HEK293 (cell line): ENCODE results near the gene MX1.
A peak's percentile ranks its signal among the peaks of the same experiment; 100 is the strongest.
"Not testable (repeated sequence)": the region's sequence is repeated elsewhere in the genome, so short reads cannot be mapped to it uniquely, and the experiment has no call there.

ENCODE experiments used
- CTCF ChIA-PET: fragments of 350-600 bp; formaldehyde crosslinking; extraction: SDS; loops from one replicate; lab custom pipeline; 2021; ENCODE audit warnings: antibody characterized with exemption; lab: Yijun Ruan, JAX
- POLR2A ChIA-PET: fragments of 300-600 bp; formaldehyde crosslinking; extraction: SDS; loops from one replicate; lab custom pipeline; 2020; ENCODE audit warnings: antibody characterized with exemption, inconsistent platforms; lab: Yijun Ruan, JAX
- H3K27ac ChIP-seq: fragments of 200-500 bp; sonication (Bioruptor generic); 2 replicates; pipeline ENCODE4 v1.5.1; 2014; ENCODE audit warnings: low read depth, low read length, control low read depth, inconsistent platforms; ENCODE audit errors: extremely low read depth
- H3K36me3 ChIP-seq, 2 experiments: fragments of 200-500 bp in 1 of 2; sonication (Bioruptor generic) in 1 of 2; 1 replicate in 1 of 2; 2 replicates in 1 of 2; pipeline ENCODE4 v1.5.1; 2014 to 2017; ENCODE audit warnings: inconsistent platforms in 2 of 2, low read length in 2 of 2; ENCODE audit not compliant: control insufficient read depth in 2 of 2, insufficient read depth in 1 of 2
- H3K4me1 ChIP-seq: fragments of 200-500 bp; sonication (Bioruptor generic); 2 replicates; pipeline ENCODE4 v1.5.1; 2014; ENCODE audit warnings: mild to moderate bottlenecking, low read length, inconsistent platforms; ENCODE audit not compliant: control insufficient read depth, insufficient read depth
- H3K4me3 ChIP-seq: 2 replicates; pipeline ENCODE4 v1.5.1; 2011; ENCODE audit warnings: low read depth, mild to moderate bottlenecking, control low read depth, low read length, moderate library complexity
- H3K9me3 ChIP-seq: fragments of 200-500 bp; sonication (Bioruptor generic); 2 replicates; pipeline ENCODE4 v1.5.1; 2014; ENCODE audit warnings: low read depth, low read length, inconsistent platforms; ENCODE audit not compliant: control insufficient read depth, insufficient read depth
- BCL6B ChIP-seq: fragments of 450-650 bp; formaldehyde crosslinking; IDR thresholded peaks from 2 replicates; pipeline ENCODE4 v1.5.1; 2017; ENCODE audit warnings: missing biosample characterization, missing genetic modification characterization
- GLI4 ChIP-seq: fragments of 450-650 bp; formaldehyde crosslinking; IDR thresholded peaks from 2 replicates; pipeline ENCODE4 v1.5.1; 2016; ENCODE audit warnings: missing biosample characterization, missing genetic modification characterization
- KLF8 ChIP-seq: fragments of 450-650 bp; formaldehyde crosslinking; IDR thresholded peaks from 2 replicates; pipeline ENCODE4 v1.5.1; 2016; ENCODE audit warnings: missing biosample characterization, missing genetic modification characterization
- MEIS1 ChIP-seq: sonication (generic); formaldehyde crosslinking; IDR thresholded peaks from 2 replicates; pipeline ENCODE4 v1.8.1; 2022; ENCODE audit warnings: missing genetic modification reagents, mild to moderate bottlenecking, borderline replicate concordance
- OSR2 ChIP-seq: fragments of 450-650 bp; formaldehyde crosslinking; IDR thresholded peaks from 2 replicates; pipeline ENCODE4 v1.5.1; 2016; ENCODE audit warnings: missing biosample characterization, missing genetic modification characterization
- PRDM1 ChIP-seq: fragments of 450-650 bp; formaldehyde crosslinking; IDR thresholded peaks from 2 replicates; pipeline ENCODE4; 2016; ENCODE audit warnings: missing biosample characterization, missing genetic modification characterization
- PRDM10 ChIP-seq: fragments of 450-650 bp; formaldehyde crosslinking; IDR thresholded peaks from 2 replicates; pipeline ENCODE4 v1.5.1; 2016; ENCODE audit warnings: missing biosample characterization, missing genetic modification characterization
- SETDB1 ChIP-seq: IDR thresholded peaks from one replicate; pipeline ENCODE4 v1.6.1; 2017; ENCODE audit warnings: mild to moderate bottlenecking, low read length, moderate library complexity, mixed read lengths; ENCODE audit not compliant: insufficient read length
- ZBTB26 ChIP-seq: fragments of 450-650 bp; formaldehyde crosslinking; optimal IDR thresholded peaks from 2 replicates; pipeline ENCODE3; 2016; ENCODE audit warnings: missing biosample characterization, mild to moderate bottlenecking, missing genetic modification characterization
- ZNF221 ChIP-seq: fragments of 450-650 bp; formaldehyde crosslinking; IDR thresholded peaks from 2 replicates; pipeline ENCODE4 v1.5.1; 2017; ENCODE audit warnings: missing biosample characterization, missing genetic modification characterization, borderline replicate concordance
- ZNF248 ChIP-seq: fragments of 450-650 bp; formaldehyde crosslinking; IDR thresholded peaks from 2 replicates; pipeline ENCODE4 v1.5.1; 2017; ENCODE audit warnings: missing biosample characterization, missing genetic modification characterization
- ZNF423 ChIP-seq: fragments of 450-650 bp; formaldehyde crosslinking; IDR thresholded peaks from 2 replicates; pipeline ENCODE4 v1.5.1; 2016; ENCODE audit warnings: missing biosample characterization, missing genetic modification characterization
- ZNF544 ChIP-seq: fragments of 450-650 bp; formaldehyde crosslinking; IDR thresholded peaks from 2 replicates; pipeline ENCODE4 v1.5.0; 2017; ENCODE audit warnings: missing biosample characterization, missing genetic modification characterization
- ZNF623 ChIP-seq: fragments of 450-650 bp; formaldehyde crosslinking; IDR thresholded peaks from 2 replicates; pipeline ENCODE4 v1.5.1; 2016; ENCODE audit warnings: missing biosample characterization, missing genetic modification characterization
- ZNF645 ChIP-seq: fragments of 450-650 bp; formaldehyde crosslinking; IDR thresholded peaks from 2 replicates; pipeline ENCODE4; 2016; ENCODE audit warnings: missing biosample characterization, missing genetic modification characterization
- ZNF776 ChIP-seq: fragments of 450-650 bp; formaldehyde crosslinking; IDR thresholded peaks from 2 replicates; pipeline ENCODE4 v1.5.0; 2017; ENCODE audit warnings: missing biosample characterization, missing genetic modification characterization, borderline replicate concordance
- ZNF843 ChIP-seq: fragments of 450-650 bp; formaldehyde crosslinking; IDR thresholded peaks from 2 replicates; pipeline ENCODE4 v1.5.1; 2016; ENCODE audit warnings: missing biosample characterization, missing genetic modification characterization
- ZSCAN23 ChIP-seq: fragments of 450-650 bp; formaldehyde crosslinking; IDR thresholded peaks from 2 replicates; pipeline ENCODE4 v1.5.1; 2016; ENCODE audit warnings: missing biosample characterization, missing genetic modification characterization

The MX1 gene

GRCh38 chr21:41411449-41412089, 14.5 kb upstream of the MX1 start:
- TF ChIP-seq BCL6B (tag by site-specific recombination) (no peak), ZNF843 (no peak), GLI4 (tag by site-specific recombination) (no peak), MEIS1 (CRISPR knock-in tag) (no peak), ZNF248 (tag by site-specific recombination) (no peak), ZNF645 (tag by site-specific recombination) (no peak), PRDM10 (tag by site-specific recombination) (no peak), PRDM1 (tag by site-specific recombination) (no peak), ZNF776 (tag by site-specific recombination) (no peak), ZSCAN23 (no peak), ZNF423 (no peak), ZBTB26 (tag by site-specific recombination) (no peak), ZNF544 (tag by site-specific recombination) (no peak), KLF8 (tag by site-specific recombination) (no peak), ZNF221 (tag by site-specific recombination) (no peak), ZNF623 (no peak), OSR2 (tag by site-specific recombination) (no peak)
- 0 out of 2 replicates have a peak, but pooled peaks cover 4% of the 10 kb centered on the region for H3K4me1 ChIP-seq
- CTCF ChIA-PET: interaction anchor here (0.8 to 2.4 kb wide), 7 partner anchors 9 to 230 kb away, joined by 3 to 11 read pairs (median 3); no protein-coding TSS in a partner anchor
- POLR2A ChIA-PET: no interaction called here
- H3K27ac ChIP-seq: no peak overlapping the region
- no peaks in the 10 kb centered on the region for H3K9me3 ChIP-seq
- H3K4me3 ChIP-seq: no peak overlapping the region
- no peaks in the 10 kb centered on the region for H3K36me3 ChIP-seq

GRCh38 chr21:41417505-41417904, 8.5 kb upstream of the MX1 start:
- H3K4me1 ChIP-seq, H3K9me3 ChIP-seq, POLR2A ChIA-PET, H3K4me3 ChIP-seq, H3K27ac ChIP-seq, H3K36me3 ChIP-seq: not testable (repeated sequence)
- CTCF ChIA-PET: interaction anchor here (1.0 kb wide), 1 partner anchor 9 kb away, joined by 3 read pairs; the partner anchor contains the start of gene MX1
- TF ChIP-seq SETDB1: peak; percentile 65
